K562 (cell line): ENCODE measurements around the gene MEGF9. TPM values are rescaled to one million over a fixed set of nuclear protein-coding genes. Genes with fewer than 3 reads are reported as not detected.

ENCODE experiments used
- CREB1 ChIP-seq, 2 experiments: sonication (generic) in 1 of 2; formaldehyde crosslinking in 1 of 2; IDR thresholded peaks; 2 replicates each; pipeline versions ENCODE4 v1.6.1 to v1.8.0; 2012 to 2022; ENCODE audit warnings: inconsistent platforms in 1 of 2, mild to moderate bottlenecking in 1 of 2, missing genetic modification reagents in 1 of 2, moderate library complexity in 1 of 2
- EGR1 ChIP-seq: fragments of 450-650 bp; conservative IDR thresholded peaks from 2 replicates; pipeline ENCODE4 v1.6.1; 2017; ENCODE audit warnings: mild to moderate bottlenecking
- FOS ChIP-seq: IDR thresholded peaks from 3 replicates; pipeline ENCODE4 v1.6.1; 2011; ENCODE audit not compliant: insufficient read length; ENCODE audit errors: extremely low read depth
- IRF2 ChIP-seq: sonication (generic); formaldehyde crosslinking; IDR thresholded peaks from 2 replicates; pipeline ENCODE4 v1.8.1; 2022; ENCODE audit warnings: mild to moderate bottlenecking, missing genetic modification reagents
- MCM3 ChIP-seq: fragments of 450-650 bp; IDR thresholded peaks from 2 replicates; pipeline ENCODE4 v1.6.1; 2016
- NCOA6 ChIP-seq: fragments of 450-650 bp; IDR thresholded peaks from 2 replicates; pipeline ENCODE4 v1.6.1; 2017; ENCODE audit warnings: mild to moderate bottlenecking
- PHB ChIP-seq: fragments of 250-450 bp; sonication (Bioruptor Pico); IDR thresholded peaks from 2 replicates; pipeline ENCODE4 v1.5.0; 2021
- PREB ChIP-seq: sonication (generic); formaldehyde crosslinking; IDR thresholded peaks from 2 replicates; pipeline ENCODE4 v1.8.1; 2023; ENCODE audit warnings: mild to moderate bottlenecking, missing genetic modification reagents
- SPI1 ChIP-seq: IDR thresholded peaks from 2 replicates; pipeline ENCODE4 v1.6.1; 2011; ENCODE audit warnings: low read depth, low read length, control low read depth, borderline replicate concordance
- polyA plus RNA-seq, 8 experiments: library from polyadenylated mRNA; depleted of rRNA in 4 of 8; stranded (reverse) in 5 of 8; unstranded in 3 of 8; fragments of >200 nt; fragmentation: Nextera tagmentation in 2 of 8; fragmentation: Illumina TruSeq in 1 of 8; extraction: Ambion mirVana in 2 of 8; extraction: Trizol in 1 of 8; gene quantifications; 2 replicates each; pipeline versions ENCODE4 v1.2.1 to v1.2.3, GENCODE V29; 2011 to 2014; ENCODE audit warnings: inconsistent platforms in 1 of 8, missing spikeins in 1 of 8
- total RNA-seq, 7 experiments: library from RNA; depleted of rRNA in 6 of 7; stranded (reverse); fragments of >200 nt in 6 of 7; fragmentation: Illumina TruSeq in 2 of 7; extraction: Trizol in 2 of 7; gene quantifications; 2 replicates each; pipeline versions ENCODE4 v1.2.1 to v1.2.3, GENCODE V29; 2011 to 2021; ENCODE audit warnings: low replicate concordance in 1 of 7
- TF ChIP-seq, protein P1 (sequence below): fragments of 450-650 bp; IDR thresholded peaks from 2 replicates; pipeline ENCODE4 v1.6.1; 2016; ENCODE audit warnings: mild to moderate bottlenecking, moderate library complexity

The MEGF9 gene
- total and polyA plus RNA-seq, 9 of the 15 experiments (the other 6 are each of a cell fraction or from before 2014, with no cell fraction given) = 2.1 to 6.2 (median 3.8) TPM

GRCh38 chr9:120580051-120580896 is 134.0 kb downstream of the MEGF9 start, which contains the start of gene CDK5RAP2 (continued):
- TF ChIP-seq, protein P1, sequence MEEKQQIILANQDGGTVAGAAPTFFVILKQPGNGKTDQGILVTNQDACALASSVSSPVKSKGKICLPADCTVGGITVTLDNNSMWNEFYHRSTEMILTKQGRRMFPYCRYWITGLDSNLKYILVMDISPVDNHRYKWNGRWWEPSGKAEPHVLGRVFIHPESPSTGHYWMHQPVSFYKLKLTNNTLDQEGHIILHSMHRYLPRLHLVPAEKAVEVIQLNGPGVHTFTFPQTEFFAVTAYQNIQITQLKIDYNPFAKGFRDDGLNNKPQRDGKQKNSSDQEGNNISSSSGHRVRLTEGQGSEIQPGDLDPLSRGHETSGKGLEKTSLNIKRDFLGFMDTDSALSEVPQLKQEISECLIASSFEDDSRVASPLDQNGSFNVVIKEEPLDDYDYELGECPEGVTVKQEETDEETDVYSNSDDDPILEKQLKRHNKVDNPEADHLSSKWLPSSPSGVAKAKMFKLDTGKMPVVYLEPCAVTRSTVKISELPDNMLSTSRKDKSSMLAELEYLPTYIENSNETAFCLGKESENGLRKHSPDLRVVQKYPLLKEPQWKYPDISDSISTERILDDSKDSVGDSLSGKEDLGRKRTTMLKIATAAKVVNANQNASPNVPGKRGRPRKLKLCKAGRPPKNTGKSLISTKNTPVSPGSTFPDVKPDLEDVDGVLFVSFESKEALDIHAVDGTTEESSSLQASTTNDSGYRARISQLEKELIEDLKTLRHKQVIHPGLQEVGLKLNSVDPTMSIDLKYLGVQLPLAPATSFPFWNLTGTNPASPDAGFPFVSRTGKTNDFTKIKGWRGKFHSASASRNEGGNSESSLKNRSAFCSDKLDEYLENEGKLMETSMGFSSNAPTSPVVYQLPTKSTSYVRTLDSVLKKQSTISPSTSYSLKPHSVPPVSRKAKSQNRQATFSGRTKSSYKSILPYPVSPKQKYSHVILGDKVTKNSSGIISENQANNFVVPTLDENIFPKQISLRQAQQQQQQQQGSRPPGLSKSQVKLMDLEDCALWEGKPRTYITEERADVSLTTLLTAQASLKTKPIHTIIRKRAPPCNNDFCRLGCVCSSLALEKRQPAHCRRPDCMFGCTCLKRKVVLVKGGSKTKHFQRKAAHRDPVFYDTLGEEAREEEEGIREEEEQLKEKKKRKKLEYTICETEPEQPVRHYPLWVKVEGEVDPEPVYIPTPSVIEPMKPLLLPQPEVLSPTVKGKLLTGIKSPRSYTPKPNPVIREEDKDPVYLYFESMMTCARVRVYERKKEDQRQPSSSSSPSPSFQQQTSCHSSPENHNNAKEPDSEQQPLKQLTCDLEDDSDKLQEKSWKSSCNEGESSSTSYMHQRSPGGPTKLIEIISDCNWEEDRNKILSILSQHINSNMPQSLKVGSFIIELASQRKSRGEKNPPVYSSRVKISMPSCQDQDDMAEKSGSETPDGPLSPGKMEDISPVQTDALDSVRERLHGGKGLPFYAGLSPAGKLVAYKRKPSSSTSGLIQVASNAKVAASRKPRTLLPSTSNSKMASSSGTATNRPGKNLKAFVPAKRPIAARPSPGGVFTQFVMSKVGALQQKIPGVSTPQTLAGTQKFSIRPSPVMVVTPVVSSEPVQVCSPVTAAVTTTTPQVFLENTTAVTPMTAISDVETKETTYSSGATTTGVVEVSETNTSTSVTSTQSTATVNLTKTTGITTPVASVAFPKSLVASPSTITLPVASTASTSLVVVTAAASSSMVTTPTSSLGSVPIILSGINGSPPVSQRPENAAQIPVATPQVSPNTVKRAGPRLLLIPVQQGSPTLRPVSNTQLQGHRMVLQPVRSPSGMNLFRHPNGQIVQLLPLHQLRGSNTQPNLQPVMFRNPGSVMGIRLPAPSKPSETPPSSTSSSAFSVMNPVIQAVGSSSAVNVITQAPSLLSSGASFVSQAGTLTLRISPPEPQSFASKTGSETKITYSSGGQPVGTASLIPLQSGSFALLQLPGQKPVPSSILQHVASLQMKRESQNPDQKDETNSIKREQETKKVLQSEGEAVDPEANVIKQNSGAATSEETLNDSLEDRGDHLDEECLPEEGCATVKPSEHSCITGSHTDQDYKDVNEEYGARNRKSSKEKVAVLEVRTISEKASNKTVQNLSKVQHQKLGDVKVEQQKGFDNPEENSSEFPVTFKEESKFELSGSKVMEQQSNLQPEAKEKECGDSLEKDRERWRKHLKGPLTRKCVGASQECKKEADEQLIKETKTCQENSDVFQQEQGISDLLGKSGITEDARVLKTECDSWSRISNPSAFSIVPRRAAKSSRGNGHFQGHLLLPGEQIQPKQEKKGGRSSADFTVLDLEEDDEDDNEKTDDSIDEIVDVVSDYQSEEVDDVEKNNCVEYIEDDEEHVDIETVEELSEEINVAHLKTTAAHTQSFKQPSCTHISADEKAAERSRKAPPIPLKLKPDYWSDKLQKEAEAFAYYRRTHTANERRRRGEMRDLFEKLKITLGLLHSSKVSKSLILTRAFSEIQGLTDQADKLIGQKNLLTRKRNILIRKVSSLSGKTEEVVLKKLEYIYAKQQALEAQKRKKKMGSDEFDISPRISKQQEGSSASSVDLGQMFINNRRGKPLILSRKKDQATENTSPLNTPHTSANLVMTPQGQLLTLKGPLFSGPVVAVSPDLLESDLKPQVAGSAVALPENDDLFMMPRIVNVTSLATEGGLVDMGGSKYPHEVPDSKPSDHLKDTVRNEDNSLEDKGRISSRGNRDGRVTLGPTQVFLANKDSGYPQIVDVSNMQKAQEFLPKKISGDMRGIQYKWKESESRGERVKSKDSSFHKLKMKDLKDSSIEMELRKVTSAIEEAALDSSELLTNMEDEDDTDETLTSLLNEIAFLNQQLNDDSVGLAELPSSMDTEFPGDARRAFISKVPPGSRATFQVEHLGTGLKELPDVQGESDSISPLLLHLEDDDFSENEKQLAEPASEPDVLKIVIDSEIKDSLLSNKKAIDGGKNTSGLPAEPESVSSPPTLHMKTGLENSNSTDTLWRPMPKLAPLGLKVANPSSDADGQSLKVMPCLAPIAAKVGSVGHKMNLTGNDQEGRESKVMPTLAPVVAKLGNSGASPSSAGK = peak; percentile 98
- TF ChIP-seq MCM3 = no peak
- TF ChIP-seq IRF2 = no peak
- peak; percentile 69 for TF ChIP-seq EGR1
- TF ChIP-seq PREB (CRISPR knock-in tag) = no peak
- peak; percentile 97 for TF ChIP-seq CREB1 (IDR thresholded peaks at IDR 0.05)
- peak; percentile 89 for TF ChIP-seq CREB1 (CRISPR knock-in tag; IDR thresholded peaks at IDR 0.05)
- peak; percentile 74; the same call in 1 of the 2 replicates for TF ChIP-seq PHB
- no peak for TF ChIP-seq FOS
- TF ChIP-seq NCOA6 = no peak
- no peak for TF ChIP-seq SPI1
